T-helper 17 cell (primary cell): Measurements from ENCODE around the gene TMEM184C. TPM values are rescaled to one million over a fixed set of nuclear protein-coding genes. Genes with fewer than 3 reads are reported as not detected.

Experiments used
- ATAC-seq: fragments of 150-1000 bp; cut with Tn5 transposase; 2 replicates; pipeline ENCODE4 v1.10.0; 2021; ENCODE audit warnings: mild to moderate bottlenecking, moderate library complexity
- DNase-seq, 3 donors: peaks; one replicate each; pipeline versions ENCODE4 v3.0.0 to v3.0.0-alpha.2; 2020 to 2021
- H3K9me3 ChIP-seq: one replicate; pipeline ENCODE4 v1.7.0; 2013; ENCODE audit warnings: low read length, mild to moderate bottlenecking; ENCODE audit not compliant: control insufficient read depth, poor library complexity, severe bottlenecking
- H3K27ac Mint-ChIP-seq: one replicate; pipeline ENCODE4 v1.8.0; 2022; ENCODE audit warnings: mild to moderate bottlenecking, moderate library complexity, mixed read lengths
- H3K27me3 Mint-ChIP-seq: one replicate; pipeline ENCODE4 v1.8.0; 2022; ENCODE audit warnings: mixed read lengths
- H3K36me3 Mint-ChIP-seq: one replicate; pipeline ENCODE4 v1.8.0; 2022; ENCODE audit warnings: low read depth, mixed read lengths
- H3K4me1 Mint-ChIP-seq: one replicate; pipeline ENCODE4 v1.8.0; 2022; ENCODE audit warnings: mild to moderate bottlenecking, mixed read lengths
- H3K4me3 Mint-ChIP-seq: one replicate; pipeline ENCODE4 v1.8.0; 2022; ENCODE audit warnings: mild to moderate bottlenecking, moderate library complexity, mixed read lengths
- total RNA-seq, 4 donors: library from RNA in 2 of 4; stranded (reverse) in 2 of 4; gene quantifications; one replicate each; pipeline ENCODE4 v1.2.3 and lab custom pipeline; 2022 to 2026

Gene TMEM184C
- total RNA-seq, 2 donors from 2014 or later, result 14.2 to 18.0 TPM

GRCh38 chr4:147617841-147618691, 869 bp downstream of the TMEM184C start:
- peak overlapping the region; percentile 99 for H3K4me3 Mint-ChIP-seq
- no peak for DNase-seq
- peaks cover 33% of the 10 kb centered on the region for H3K4me1 Mint-ChIP-seq
- peaks cover 8% of the 10 kb centered on the region for H3K27me3 Mint-ChIP-seq
- H3K27ac Mint-ChIP-seq, result peak overlapping the region; percentile 97
- peaks cover 11% of the 10 kb centered on the region for H3K36me3 Mint-ChIP-seq
- no peak for ATAC-seq
- no peaks in the 10 kb centered on the region for H3K9me3 ChIP-seq

DNA sequence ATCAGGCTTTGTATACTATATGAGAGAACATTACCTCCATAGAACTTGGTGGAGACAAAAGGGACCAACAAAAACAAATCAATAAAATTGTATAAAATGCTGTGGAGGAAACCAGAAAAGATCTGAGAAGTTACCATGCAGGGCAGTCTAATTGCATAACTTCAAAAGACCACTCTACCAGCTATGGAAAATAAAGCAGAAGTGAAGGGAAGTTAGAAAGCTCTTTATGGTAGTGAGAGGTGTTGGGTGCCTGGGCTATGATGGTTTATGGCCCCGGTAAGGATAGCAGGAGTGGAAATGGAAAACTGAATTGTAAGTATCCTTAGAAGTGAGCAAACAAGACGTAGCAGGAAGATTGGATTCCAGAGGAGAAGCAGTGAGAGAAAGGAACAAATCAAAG, 3.1 kb downstream of the TMEM184C start:
- Mint-ChIP-seq H3K4me1 (peaks cover 33% of the 10 kb centered on the region), H3K36me3 (peaks cover 11% of the 10 kb centered on the region), H3K4me3 (peak overlapping the region; percentile 62), H3K27ac (peak overlapping the region; percentile 97), H3K27me3 (no peaks in the 10 kb centered on the region)
- no peaks in the 10 kb centered on the region for H3K9me3 ChIP-seq
- ATAC-seq, result no peak
- no peak for DNase-seq

GRCh38 chr4:147625733-147626132, 8.5 kb downstream of the TMEM184C start:
- DNase-seq (no peak), ATAC-seq (no peak)
- H3K27ac Mint-ChIP-seq, result peak overlapping the region; percentile 83
- no peak overlapping the region for H3K4me3 Mint-ChIP-seq
- H3K27me3 Mint-ChIP-seq, result no peaks in the 10 kb centered on the region
- H3K9me3 ChIP-seq, result no peaks in the 10 kb centered on the region
- H3K4me1 Mint-ChIP-seq, result peaks cover 16% of the 10 kb centered on the region
- peaks cover 11% of the 10 kb centered on the region for H3K36me3 Mint-ChIP-seq

DNA sequence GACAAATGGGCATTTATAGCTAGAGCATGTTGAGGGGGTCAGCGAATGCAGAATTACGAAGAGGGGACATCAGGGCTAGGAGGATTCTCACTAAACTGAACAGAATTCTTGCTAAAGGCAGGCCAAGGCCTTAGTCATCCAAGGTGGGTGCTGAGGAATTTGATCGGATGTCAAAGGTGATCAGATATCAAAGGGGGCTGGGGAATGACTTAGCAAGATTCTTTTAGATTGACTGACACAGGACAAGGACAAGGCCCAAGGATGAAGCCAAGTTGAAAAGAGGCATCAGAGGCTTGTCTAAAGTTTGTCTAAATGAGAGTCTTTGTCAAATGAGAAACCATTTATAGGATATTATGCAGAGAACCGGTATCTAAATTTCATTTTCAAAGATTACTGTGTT, 9.7 kb downstream of the TMEM184C start:
- peaks cover 11% of the 10 kb centered on the region for H3K36me3 Mint-ChIP-seq

DNA sequence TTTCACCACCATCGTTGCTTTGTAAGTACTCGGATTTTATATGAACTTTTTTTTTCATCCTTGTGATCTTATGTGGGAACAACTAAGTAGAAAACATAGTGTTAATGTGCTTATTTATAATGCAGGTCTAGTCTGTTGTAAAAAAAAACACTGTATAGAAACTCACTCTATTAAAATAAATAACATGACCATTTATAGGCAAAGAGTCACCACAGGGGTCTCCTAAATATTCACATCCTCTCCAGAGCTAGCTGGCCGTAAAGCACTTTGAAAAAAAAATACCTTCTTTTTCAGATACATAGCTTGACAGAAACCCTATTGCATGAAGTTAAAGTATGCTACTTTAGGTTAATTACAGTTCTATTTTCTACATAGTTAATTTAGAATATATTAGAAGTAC, 11.2 kb downstream of the TMEM184C start:
- no peaks in the 10 kb centered on the region for H3K9me3 ChIP-seq
- H3K27me3 Mint-ChIP-seq, result no peaks in the 10 kb centered on the region
- DNase-seq (no peak), ATAC-seq (no peak)
- peaks cover 8% of the 10 kb centered on the region for H3K4me1 Mint-ChIP-seq
- H3K4me3 Mint-ChIP-seq, result no peak overlapping the region
- peaks cover 11% of the 10 kb centered on the region for H3K36me3 Mint-ChIP-seq
- no peak overlapping the region for H3K27ac Mint-ChIP-seq

More for the DNA sequence above, 9.7 kb downstream of the TMEM184C start:
- Mint-ChIP-seq H3K27ac (peak overlapping the region; percentile 48), H3K27me3 (no peaks in the 10 kb centered on the region), H3K4me1 (peaks cover 11% of the 10 kb centered on the region), H3K4me3 (no peak overlapping the region)
- no peaks in the 10 kb centered on the region for H3K9me3 ChIP-seq
- no peak for ATAC-seq
- DNase-seq, result no peak

GRCh38 chr4:147629783-147630730, 12.9 kb downstream of the TMEM184C start:
- peaks cover 11% of the 10 kb centered on the region for H3K36me3 Mint-ChIP-seq
- H3K27ac Mint-ChIP-seq, result peak overlapping the region; percentile 45
- no peaks in the 10 kb centered on the region for H3K9me3 ChIP-seq
- no peak overlapping the region for H3K4me3 Mint-ChIP-seq
- peaks cover 8% of the 10 kb centered on the region for H3K4me1 Mint-ChIP-seq
- H3K27me3 Mint-ChIP-seq, result no peaks in the 10 kb centered on the region
- DNase-seq (no peak), ATAC-seq (no peak)

- DNase-seq (no peak), ATAC-seq (no peak)
- H3K9me3 ChIP-seq, result no peaks in the 10 kb centered on the region
- Mint-ChIP-seq H3K27me3 (no peaks in the 10 kb centered on the region), H3K4me3 (no peak overlapping the region), H3K4me1 (no peaks in the 10 kb centered on the region), H3K36me3 (peaks cover 4% of the 10 kb centered on the region), H3K27ac (no peak overlapping the region)
These were observed 15.9 kb downstream of the TMEM184C start for GRCh38 chr4:147633113-147633512.

- H3K9me3 ChIP-seq, result no peaks in the 10 kb centered on the region
- Mint-ChIP-seq H3K27ac (no peak overlapping the region), H3K4me1 (peaks cover 3% of the 10 kb centered on the region), H3K27me3 (no peaks in the 10 kb centered on the region), H3K36me3 (peaks cover 4% of the 10 kb centered on the region), H3K4me3 (no peak overlapping the region)
- no peak for DNase-seq
- no peak for ATAC-seq
These were observed 16.4 kb downstream of the TMEM184C start for GRCh38 chr4:147633643-147634042.

GRCh38 chr4:147635348-147635747, 18.2 kb downstream of the TMEM184C start:
- ATAC-seq (no peak), DNase-seq (no peak)
- H3K4me1 Mint-ChIP-seq, result peaks cover 13% of the 10 kb centered on the region
- no peaks in the 10 kb centered on the region for H3K27me3 Mint-ChIP-seq
- no peaks in the 10 kb centered on the region for H3K9me3 ChIP-seq
- H3K27ac Mint-ChIP-seq, result no peak overlapping the region
- no peak overlapping the region for H3K4me3 Mint-ChIP-seq
- peaks cover 4% of the 10 kb centered on the region for H3K36me3 Mint-ChIP-seq

- H3K4me1 Mint-ChIP-seq, result peaks cover 17% of the 10 kb centered on the region
- no peaks in the 10 kb centered on the region for H3K9me3 ChIP-seq
- H3K27ac Mint-ChIP-seq, result no peak overlapping the region
- peaks cover 10% of the 10 kb centered on the region for H3K36me3 Mint-ChIP-seq
- no peak overlapping the region for H3K4me3 Mint-ChIP-seq
- DNase-seq, result no peak
- no peaks in the 10 kb centered on the region for H3K27me3 Mint-ChIP-seq
- ATAC-seq, result no peak
These were observed 21.2 kb downstream of the TMEM184C start for GRCh38 chr4:147638365-147638764.

DNA sequence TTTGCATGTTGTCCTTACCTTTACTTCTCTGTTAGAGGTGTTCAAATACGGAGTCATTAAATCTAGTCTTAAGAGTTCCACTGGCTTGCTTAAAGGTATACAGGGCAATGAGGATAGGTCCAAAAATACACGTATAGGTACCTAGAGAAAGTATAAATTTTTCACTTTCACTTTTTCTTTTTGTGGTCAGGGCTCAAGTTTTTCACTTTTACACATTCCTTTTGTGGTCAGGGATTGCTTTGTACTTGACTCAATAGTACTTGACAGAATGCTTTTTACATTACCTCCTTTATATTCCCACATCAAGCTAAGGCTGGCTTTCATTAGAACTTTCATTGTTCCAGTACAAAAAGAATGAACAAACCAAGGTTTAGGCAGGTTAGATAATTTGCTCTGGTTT, 21.7 kb downstream of the TMEM184C start:
- peaks cover 21% of the 10 kb centered on the region for H3K4me1 Mint-ChIP-seq
- H3K27ac Mint-ChIP-seq, result peak overlapping the region; percentile 19
- ATAC-seq, result no peak
- H3K27me3 Mint-ChIP-seq, result no peaks in the 10 kb centered on the region
- DNase-seq, result no peak
- H3K36me3 Mint-ChIP-seq, result peaks cover 10% of the 10 kb centered on the region
- H3K9me3 ChIP-seq, result no peaks in the 10 kb centered on the region
- H3K4me3 Mint-ChIP-seq, result no peak overlapping the region

DNA sequence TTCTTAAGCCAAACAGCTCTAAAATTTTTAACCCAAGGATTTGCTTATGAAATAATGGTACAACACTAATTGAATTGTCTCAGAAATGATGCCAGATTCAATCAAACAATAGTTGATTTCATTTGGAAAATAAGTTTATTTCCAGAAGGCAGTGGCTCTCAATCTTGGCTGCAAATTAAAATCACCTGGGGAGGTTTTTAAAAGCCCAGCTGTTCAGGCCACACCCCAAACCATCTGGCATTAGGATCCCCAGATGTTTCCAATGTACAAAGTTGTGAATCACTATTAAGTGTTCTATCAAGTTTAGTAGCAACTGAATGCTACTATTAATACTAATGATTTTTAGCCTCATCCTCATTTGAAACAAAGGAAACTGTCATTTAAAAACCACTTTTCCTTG, 22.2 kb downstream of the TMEM184C start:
- no peaks in the 10 kb centered on the region for H3K27me3 Mint-ChIP-seq

DNA sequence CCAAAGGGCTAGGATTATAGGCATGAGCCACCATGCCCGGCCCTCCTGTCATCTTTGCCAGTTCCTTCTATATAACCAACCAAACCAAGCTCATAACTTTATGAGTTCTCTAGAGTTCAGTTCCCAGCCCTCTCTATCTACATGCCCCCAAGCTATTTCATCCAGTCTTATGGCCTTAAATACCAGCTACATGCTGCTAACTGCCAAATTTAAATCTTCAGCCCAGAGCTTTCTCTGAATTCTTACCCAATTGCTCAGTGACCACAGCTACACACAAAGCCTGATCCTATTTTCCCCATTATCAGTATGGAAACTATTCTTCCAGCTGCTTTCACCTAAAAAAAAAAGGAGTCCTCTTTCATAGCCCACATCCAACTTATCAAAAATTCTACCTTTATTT, 23.1 kb downstream of the TMEM184C start:
- no peaks in the 10 kb centered on the region for H3K9me3 ChIP-seq
- Mint-ChIP-seq H3K36me3 (peaks cover 10% of the 10 kb centered on the region), H3K27me3 (no peaks in the 10 kb centered on the region), H3K4me3 (no peak overlapping the region), H3K4me1 (peaks cover 21% of the 10 kb centered on the region), H3K27ac (peak overlapping the region; percentile 19)
- no peak for ATAC-seq
- DNase-seq, result no peak

More for the DNA sequence above, 22.2 kb downstream of the TMEM184C start:
- peak overlapping the region; percentile 19 for H3K27ac Mint-ChIP-seq
- DNase-seq (no peak), ATAC-seq (no peak)
- no peak overlapping the region for H3K4me3 Mint-ChIP-seq
- peaks cover 21% of the 10 kb centered on the region for H3K4me1 Mint-ChIP-seq
- H3K9me3 ChIP-seq, result no peaks in the 10 kb centered on the region
- peaks cover 10% of the 10 kb centered on the region for H3K36me3 Mint-ChIP-seq
